Measurements from ENCODE around the gene FHL5. TPM values are rescaled to one million over a fixed set of nuclear protein-coding genes. Genes with fewer than 3 reads are reported as not detected.
"Not testable (repeated sequence)": the region's sequence is repeated elsewhere in the genome, so short reads cannot be mapped to it uniquely, and the experiment has no call there.

The FHL5 gene
- total RNA-seq, 4 donors from 2014 or later = 3.5 to 14.3 (median 7.7) TPM

DNA sequence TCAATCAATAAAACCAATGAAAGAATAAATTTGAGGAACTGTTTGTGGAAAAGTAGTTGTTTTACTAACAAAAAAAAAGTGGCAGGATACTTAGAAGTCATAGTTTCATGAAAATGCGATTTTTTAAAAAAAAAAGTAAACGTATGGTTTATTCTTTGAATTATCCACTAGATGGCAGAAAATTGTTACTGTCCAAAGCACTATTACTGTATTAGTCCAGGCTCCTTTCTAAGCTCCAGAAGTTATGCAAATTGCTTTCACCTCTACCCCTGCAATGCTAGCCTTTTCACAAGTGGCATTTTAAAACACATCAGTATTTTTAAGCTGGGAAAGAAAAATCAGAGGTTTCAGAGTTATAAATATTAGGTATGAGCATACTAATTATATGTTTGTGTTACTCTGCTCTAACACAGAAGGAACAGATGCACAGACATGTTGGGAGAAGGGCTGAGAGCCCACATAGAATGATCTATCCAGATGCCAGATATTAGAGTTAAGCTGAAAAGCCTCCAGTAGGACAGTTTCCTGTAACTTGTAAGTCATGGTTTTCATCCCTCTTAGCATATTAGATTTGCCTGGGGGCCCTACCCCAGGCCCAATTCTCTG lies 63.9 kb downstream of the FHL5 start:
- intact Hi-C loops (cut with DNase I; ENCODE audit: low total_unique reads) = no loop called here
- TF ChIP-seq POLR2A (IDR thresholded peaks at IDR 0.05) = no peak
- no peak overlapping the region for H3K4me3 ChIP-seq (ENCODE audit: low read depth, poor library complexity, severe bottlenecking)
- 5 to 7% methylated on average over 2 of the region's 2 CpGs for WGBS, 2 donors
- DNase-seq (ENCODE audit: low spot score in 2 of 2) = no peak

DNA sequence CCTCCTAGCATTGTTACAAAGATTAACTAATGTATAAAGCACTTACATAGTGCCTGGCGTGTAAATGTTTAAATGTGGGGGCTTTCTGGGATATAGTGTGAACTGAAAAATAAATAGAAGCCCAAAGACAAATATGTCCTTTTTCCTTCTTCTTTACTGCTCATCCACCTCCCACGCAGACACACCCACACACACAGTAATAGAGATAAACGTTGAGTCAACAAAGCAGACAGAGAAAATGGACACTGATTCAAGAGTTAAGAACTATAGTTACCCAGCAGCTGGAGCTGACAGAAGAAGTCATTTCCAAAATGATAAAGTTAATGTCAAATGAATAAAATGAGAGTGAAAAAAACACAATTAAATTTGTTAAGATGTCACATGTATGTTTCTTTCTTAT lies 68.3 kb downstream of the FHL5 start:
- H3K4me3 ChIP-seq (ENCODE audit: low read depth, poor library complexity, severe bottlenecking) = no peak overlapping the region
- TF ChIP-seq POLR2A (IDR thresholded peaks at IDR 0.05) = no peak
- TF ChIP-seq CTCF (IDR thresholded peaks at IDR 0.05) = no peak
- 59 to 67% methylated on average over 3 of the region's 3 CpGs for WGBS, 2 donors
- intact Hi-C loops (cut with DNase I; ENCODE audit: low total_unique reads) = no loop called here
- DNase-seq (ENCODE audit: low spot score in 2 of 2) = no peak

- intact Hi-C loops (cut with DNase I; ENCODE audit: low total_unique reads); H3K4me3 ChIP-seq (ENCODE audit: low read depth, poor library complexity, severe bottlenecking); DNase-seq (ENCODE audit: low spot score in 2 of 2): not testable (repeated sequence)
- WGBS, 2 donors = 66 to 73% methylated on average over 10 of the region's 10 CpGs
Observed at GRCh38 chr6:96637979-96638378, 75.1 kb downstream of the FHL5 start.

DNA sequence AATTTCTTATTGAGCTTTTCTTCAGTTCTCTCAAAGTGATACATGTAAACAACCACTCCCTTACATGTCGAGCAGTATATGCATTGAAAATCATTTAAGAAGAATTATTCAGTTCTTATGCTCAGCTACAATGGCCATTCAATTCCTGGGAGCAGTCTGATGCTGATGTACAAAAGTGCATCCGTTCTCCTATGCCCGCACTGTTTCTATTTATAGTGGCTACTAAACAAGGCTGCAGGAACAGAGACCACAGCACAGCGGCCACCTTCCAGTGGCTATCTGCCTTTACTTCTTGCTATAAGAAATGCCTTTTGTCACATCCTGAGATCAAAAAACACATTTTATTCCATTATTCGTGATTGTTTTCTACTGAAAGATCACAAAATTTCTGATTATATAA lies 82.2 kb downstream of the FHL5 start:
- TF ChIP-seq POLR2A (IDR thresholded peaks at IDR 0.05) = no peak
- no peak for TF ChIP-seq CTCF (IDR thresholded peaks at IDR 0.05)
- DNase-seq (ENCODE audit: low spot score in 2 of 2) = no peak
- WGBS, 2 donors = 69 to 70% methylated on average over 5 of the region's 5 CpGs
- intact Hi-C loops (cut with DNase I; ENCODE audit: low total_unique reads) = no loop called here
- H3K4me3 ChIP-seq (ENCODE audit: low read depth, poor library complexity, severe bottlenecking) = no peak overlapping the region

DNA sequence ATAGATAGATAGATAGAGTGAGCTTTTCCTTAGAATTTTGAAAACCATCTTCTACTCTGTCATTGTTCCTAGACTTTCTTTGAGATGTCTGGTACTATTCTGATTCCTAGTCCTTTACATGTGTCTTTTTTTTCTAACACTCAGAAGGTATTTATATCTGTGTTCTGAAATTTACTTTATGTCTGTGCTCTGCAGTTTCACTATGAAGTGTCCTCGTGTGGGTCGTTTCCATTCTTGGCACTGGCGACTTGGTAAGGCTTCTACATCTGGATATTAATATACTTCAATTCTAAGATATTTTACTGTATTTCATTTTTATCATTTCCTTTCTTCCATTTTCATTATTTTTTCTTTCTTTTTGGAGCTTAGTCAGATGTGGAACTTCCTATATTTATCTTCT lies 87.0 kb downstream of the FHL5 start:
- no peak overlapping the region for H3K4me3 ChIP-seq (ENCODE audit: low read depth, poor library complexity, severe bottlenecking)
- no peak for DNase-seq (ENCODE audit: low spot score in 2 of 2)
- 59 to 74% methylated on average over 3 of the region's 3 CpGs for WGBS, 2 donors
- intact Hi-C loops (cut with DNase I; ENCODE audit: low total_unique reads) = no loop called here
- TF ChIP-seq CTCF (IDR thresholded peaks at IDR 0.05) (no peak), POLR2A (IDR thresholded peaks at IDR 0.05) (no peak)

DNA sequence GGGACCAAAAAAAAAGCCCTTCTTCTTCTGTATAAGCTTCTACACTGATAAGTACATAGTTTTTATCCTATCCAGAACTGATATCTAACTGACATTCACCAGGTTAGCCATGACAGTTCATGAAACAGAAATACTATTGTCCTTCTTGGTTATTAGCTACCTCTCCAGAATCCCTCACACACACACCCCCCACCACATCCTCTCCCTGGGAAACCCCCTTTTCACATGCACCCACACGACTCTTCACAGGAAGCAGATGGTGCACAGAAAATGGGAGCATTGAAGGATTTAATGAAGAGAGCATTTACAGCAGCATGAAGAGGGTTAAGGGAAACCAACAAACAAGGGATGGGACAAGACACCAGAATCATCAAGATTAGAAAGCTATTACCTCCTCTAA lies 88.9 kb downstream of the FHL5 start:
- 23 to 31% methylated on average over 1 of the region's 1 CpG for WGBS, 2 donors
- no peak for TF ChIP-seq CTCF (IDR thresholded peaks at IDR 0.05)
- no peak for TF ChIP-seq POLR2A (IDR thresholded peaks at IDR 0.05)
- intact Hi-C loops (cut with DNase I; ENCODE audit: low total_unique reads) = no loop called here
- H3K4me3 ChIP-seq (ENCODE audit: low read depth, poor library complexity, severe bottlenecking) = no peak overlapping the region
- DNase-seq (ENCODE audit: low spot score in 2 of 2) = no peak

DNA sequence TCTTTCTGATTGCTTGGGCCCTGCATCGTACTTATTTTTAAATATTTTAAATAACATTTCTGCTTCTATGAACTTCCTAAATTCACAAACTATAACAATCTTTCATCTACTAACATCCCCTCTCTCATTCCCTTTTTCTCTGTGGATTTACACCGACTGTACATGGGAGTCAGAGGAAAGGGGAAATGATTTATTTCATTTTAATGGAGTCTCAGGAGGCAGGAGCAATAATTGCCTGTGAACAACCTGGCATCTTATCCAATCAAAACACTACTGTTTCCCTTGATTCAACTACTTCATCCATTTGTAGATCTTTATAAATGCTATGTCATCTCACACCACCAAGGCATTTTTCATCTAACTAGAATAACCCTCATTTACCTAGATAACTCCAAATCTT lies 89.6 kb downstream of the FHL5 start:
- H3K4me3 ChIP-seq (ENCODE audit: low read depth, poor library complexity, severe bottlenecking) = no peak overlapping the region
- 70 to 71% methylated on average over 2 of the region's 2 CpGs for WGBS, 2 donors
- TF ChIP-seq POLR2A (IDR thresholded peaks at IDR 0.05) (no peak), CTCF (IDR thresholded peaks at IDR 0.05) (no peak)
- no peak for DNase-seq (ENCODE audit: low spot score in 2 of 2)
- intact Hi-C loops (cut with DNase I; ENCODE audit: low total_unique reads) = no loop called here
